Measurements from ENCODE around the gene PFKFB4. TPM values are rescaled to one million over a fixed set of nuclear protein-coding genes. Genes with fewer than 3 reads are reported as not detected.

Gene PFKFB4
- total and polyA plus RNA-seq, 9 of the 15 experiments (the other 6 are each of a cell fraction or from before 2014, with no cell fraction given): 0.92 to 56.3 (median 13.5) TPM

GRCh38 chr3:48561045-48561736 is 4.6 kb upstream of the PFKFB4 start (continued):
- TF ChIP-seq RBFOX2 (IDR thresholded peaks at IDR 0.05; ENCODE audit: low read depth, low read length): 0 out of 2 replicates have a peak, but pooled peaks have one; percentile 32
- TF ChIP-seq KDM5B (IDR thresholded peaks at IDR 0.05; ENCODE audit: insufficient replicate concordance, low read depth, low read length): peak; percentile 48
- TF ChIP-seq, protein P1, sequence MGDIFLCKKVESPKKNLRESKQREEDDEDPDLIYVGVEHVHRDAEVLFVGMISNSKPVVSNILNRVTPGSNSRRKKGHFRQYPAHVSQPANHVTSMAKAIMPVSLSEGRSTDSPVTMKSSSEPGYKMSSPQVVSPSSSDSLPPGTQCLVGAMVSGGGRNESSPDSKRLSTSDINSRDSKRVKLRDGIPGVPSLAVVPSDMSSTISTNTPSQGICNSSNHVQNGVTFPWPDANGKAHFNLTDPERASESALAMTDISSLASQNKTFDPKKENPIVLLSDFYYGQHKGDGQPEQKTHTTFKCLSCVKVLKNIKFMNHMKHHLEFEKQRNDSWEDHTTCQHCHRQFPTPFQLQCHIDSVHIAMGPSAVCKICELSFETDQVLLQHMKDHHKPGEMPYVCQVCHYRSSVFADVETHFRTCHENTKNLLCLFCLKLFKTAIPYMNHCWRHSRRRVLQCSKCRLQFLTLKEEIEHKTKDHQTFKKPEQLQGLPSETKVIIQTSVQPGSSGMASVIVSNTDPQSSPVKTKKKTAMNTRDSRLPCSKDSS (IDR thresholded peaks at IDR 0.05; ENCODE audit: low read depth, partially characterized antibody): no peak
- TF ChIP-seq TRIM25 (IDR thresholded peaks at IDR 0.05; ENCODE audit: borderline replicate concordance): no peak
- TF ChIP-seq FOSL1 (tag; conservative IDR thresholded peaks at IDR 0.05): peak; percentile 65; the same call in 1 of the 2 replicates
- TF ChIP-seq, protein P2, sequence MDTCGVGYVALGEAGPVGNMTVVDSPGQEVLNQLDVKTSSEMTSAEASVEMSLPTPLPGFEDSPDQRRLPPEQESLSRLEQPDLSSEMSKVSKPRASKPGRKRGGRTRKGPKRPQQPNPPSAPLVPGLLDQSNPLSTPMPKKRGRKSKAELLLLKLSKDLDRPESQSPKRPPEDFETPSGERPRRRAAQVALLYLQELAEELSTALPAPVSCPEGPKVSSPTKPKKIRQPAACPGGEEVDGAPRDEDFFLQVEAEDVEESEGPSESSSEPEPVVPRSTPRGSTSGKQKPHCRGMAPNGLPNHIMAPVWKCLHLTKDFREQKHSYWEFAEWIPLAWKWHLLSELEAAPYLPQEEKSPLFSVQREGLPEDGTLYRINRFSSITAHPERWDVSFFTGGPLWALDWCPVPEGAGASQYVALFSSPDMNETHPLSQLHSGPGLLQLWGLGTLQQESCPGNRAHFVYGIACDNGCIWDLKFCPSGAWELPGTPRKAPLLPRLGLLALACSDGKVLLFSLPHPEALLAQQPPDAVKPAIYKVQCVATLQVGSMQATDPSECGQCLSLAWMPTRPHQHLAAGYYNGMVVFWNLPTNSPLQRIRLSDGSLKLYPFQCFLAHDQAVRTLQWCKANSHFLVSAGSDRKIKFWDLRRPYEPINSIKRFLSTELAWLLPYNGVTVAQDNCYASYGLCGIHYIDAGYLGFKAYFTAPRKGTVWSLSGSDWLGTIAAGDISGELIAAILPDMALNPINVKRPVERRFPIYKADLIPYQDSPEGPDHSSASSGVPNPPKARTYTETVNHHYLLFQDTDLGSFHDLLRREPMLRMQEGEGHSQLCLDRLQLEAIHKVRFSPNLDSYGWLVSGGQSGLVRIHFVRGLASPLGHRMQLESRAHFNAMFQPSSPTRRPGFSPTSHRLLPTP (IDR thresholded peaks at IDR 0.05; ENCODE audit: borderline replicate concordance, extremely low read depth, insufficient read length): no peak
- TF ChIP-seq FOS (IDR thresholded peaks at IDR 0.05; ENCODE audit: extremely low read depth, insufficient read length): no peak
- TF ChIP-seq ESRRB (CRISPR knock-in tag; IDR thresholded peaks at IDR 0.05; ENCODE audit: borderline replicate concordance): no peak
- TF ChIP-seq ZNF23 (CRISPR knock-in tag; IDR thresholded peaks at IDR 0.05): no peak
- TF ChIP-seq, protein P3, sequence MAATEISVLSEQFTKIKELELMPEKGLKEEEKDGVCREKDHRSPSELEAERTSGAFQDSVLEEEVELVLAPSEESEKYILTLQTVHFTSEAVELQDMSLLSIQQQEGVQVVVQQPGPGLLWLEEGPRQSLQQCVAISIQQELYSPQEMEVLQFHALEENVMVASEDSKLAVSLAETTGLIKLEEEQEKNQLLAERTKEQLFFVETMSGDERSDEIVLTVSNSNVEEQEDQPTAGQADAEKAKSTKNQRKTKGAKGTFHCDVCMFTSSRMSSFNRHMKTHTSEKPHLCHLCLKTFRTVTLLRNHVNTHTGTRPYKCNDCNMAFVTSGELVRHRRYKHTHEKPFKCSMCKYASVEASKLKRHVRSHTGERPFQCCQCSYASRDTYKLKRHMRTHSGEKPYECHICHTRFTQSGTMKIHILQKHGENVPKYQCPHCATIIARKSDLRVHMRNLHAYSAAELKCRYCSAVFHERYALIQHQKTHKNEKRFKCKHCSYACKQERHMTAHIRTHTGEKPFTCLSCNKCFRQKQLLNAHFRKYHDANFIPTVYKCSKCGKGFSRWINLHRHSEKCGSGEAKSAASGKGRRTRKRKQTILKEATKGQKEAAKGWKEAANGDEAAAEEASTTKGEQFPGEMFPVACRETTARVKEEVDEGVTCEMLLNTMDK (IDR thresholded peaks at IDR 0.05; ENCODE audit: borderline replicate concordance, insufficient read depth, low read depth, low read length, poor library complexity, severe bottlenecking): peak; percentile 89
- TF ChIP-seq VEZF1 (CRISPR knock-in tag; IDR thresholded peaks at IDR 0.05): peak; percentile 68
- TF ChIP-seq POLR2G (IDR thresholded peaks at IDR 0.05; ENCODE audit: low read depth, low read length): peak; percentile 60; the same call in 1 of the 2 replicates
- no peak for TF ChIP-seq MCM2 (IDR thresholded peaks at IDR 0.05; ENCODE audit: low read depth)
- no peak for TF ChIP-seq ZNF551 (CRISPR knock-in tag; IDR thresholded peaks at IDR 0.05)
- TF ChIP-seq ZNF766 (CRISPR knock-in tag; conservative IDR thresholded peaks at IDR 0.05): no peak
- no peak for TF ChIP-seq NFIX (CRISPR knock-in tag; IDR thresholded peaks at IDR 0.05; ENCODE audit: low read depth)

Data from K562 (cell line).